ENCODE results near the gene PCDHA8. TPM values are rescaled to one million over a fixed set of nuclear protein-coding genes. Genes with fewer than 3 reads are reported as not detected.

Gene PCDHA8
- polyA plus RNA-seq, 1 donor from 2014 or later: 0.66 TPM

GRCh38 chr5:140862441-140863295 is 21.7 kb downstream of the PCDHA8 start:
- H3K9ac ChIP-seq (ENCODE audit: low read length): no peak overlapping the region
- H3K4me2 ChIP-seq (ENCODE audit: low read length): no peak overlapping the region
- H3K9me2 ChIP-seq (ENCODE audit: insufficient read depth, low read length): no peaks in the 10 kb centered on the region
- H3K4me3 ChIP-seq (ENCODE audit: low read length): no peak overlapping the region
- H4K20me1 ChIP-seq (ENCODE audit: insufficient read depth): no peaks in the 10 kb centered on the region
- TF ChIP-seq CTCF (IDR thresholded peaks at IDR 0.05; ENCODE audit: poor library complexity, severe bottlenecking) (no peak), POLR2AphosphoS5 (IDR thresholded peaks at IDR 0.05) (no peak), EP300 (conservative IDR thresholded peaks at IDR 0.05; ENCODE audit: poor library complexity, severe bottlenecking) (no peak), EZH2 (IDR thresholded peaks at IDR 0.05; ENCODE audit: borderline replicate concordance, insufficient read depth, low read length, poor library complexity, severe bottlenecking) (no peak), TAF1 (IDR thresholded peaks at IDR 0.05; ENCODE audit: low read depth) (no peak), RAD21 (conservative IDR thresholded peaks at IDR 0.05) (no peak), SMC3 (conservative IDR thresholded peaks at IDR 0.05; ENCODE audit: poor library complexity) (no peak)
- TF ChIP-seq, protein P1, sequence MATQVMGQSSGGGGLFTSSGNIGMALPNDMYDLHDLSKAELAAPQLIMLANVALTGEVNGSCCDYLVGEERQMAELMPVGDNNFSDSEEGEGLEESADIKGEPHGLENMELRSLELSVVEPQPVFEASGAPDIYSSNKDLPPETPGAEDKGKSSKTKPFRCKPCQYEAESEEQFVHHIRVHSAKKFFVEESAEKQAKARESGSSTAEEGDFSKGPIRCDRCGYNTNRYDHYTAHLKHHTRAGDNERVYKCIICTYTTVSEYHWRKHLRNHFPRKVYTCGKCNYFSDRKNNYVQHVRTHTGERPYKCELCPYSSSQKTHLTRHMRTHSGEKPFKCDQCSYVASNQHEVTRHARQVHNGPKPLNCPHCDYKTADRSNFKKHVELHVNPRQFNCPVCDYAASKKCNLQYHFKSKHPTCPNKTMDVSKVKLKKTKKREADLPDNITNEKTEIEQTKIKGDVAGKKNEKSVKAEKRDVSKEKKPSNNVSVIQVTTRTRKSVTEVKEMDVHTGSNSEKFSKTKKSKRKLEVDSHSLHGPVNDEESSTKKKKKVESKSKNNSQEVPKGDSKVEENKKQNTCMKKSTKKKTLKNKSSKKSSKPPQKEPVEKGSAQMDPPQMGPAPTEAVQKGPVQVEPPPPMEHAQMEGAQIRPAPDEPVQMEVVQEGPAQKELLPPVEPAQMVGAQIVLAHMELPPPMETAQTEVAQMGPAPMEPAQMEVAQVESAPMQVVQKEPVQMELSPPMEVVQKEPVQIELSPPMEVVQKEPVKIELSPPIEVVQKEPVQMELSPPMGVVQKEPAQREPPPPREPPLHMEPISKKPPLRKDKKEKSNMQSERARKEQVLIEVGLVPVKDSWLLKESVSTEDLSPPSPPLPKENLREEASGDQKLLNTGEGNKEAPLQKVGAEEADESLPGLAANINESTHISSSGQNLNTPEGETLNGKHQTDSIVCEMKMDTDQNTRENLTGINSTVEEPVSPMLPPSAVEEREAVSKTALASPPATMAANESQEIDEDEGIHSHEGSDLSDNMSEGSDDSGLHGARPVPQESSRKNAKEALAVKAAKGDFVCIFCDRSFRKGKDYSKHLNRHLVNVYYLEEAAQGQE (IDR thresholded peaks at IDR 0.05; ENCODE audit: borderline replicate concordance): no peak
- H3K9me3 ChIP-seq (ENCODE audit: low read length): peaks cover 45% of the 10 kb centered on the region
- H3K36me3 ChIP-seq (ENCODE audit: insufficient read depth, low read length): peaks cover 52% of the 10 kb centered on the region
- H3F3A ChIP-seq (ENCODE audit: insufficient read depth, low read length, poor library complexity, severe bottlenecking): peaks cover 3% of the 10 kb centered on the region
- H2AFZ ChIP-seq (ENCODE audit: low read depth, low read length): no peak overlapping the region
- H3K27me3 ChIP-seq (ENCODE audit: insufficient read depth, low read depth, low read length): no peaks in the 10 kb centered on the region
- peaks cover 40% of the 10 kb centered on the region for H3K79me2 ChIP-seq (replicated peaks; ENCODE audit: insufficient read depth, low read length)
- H3K27ac ChIP-seq (ENCODE audit: low read length): no peak overlapping the region

GRCh38 chr5:140868721-140869554 is 28.0 kb downstream of the PCDHA8 start, which contains the start of gene PCDHA11:
TSS of gene PCDHA11 (plus strand) at chr5:140868957. CDS start at chr5:140869104, 147 bp downstream.
- H3K27me3 ChIP-seq (ENCODE audit: insufficient read depth, low read depth, low read length): no peaks in the 10 kb centered on the region
- no peaks in the 10 kb centered on the region for H3K9me2 ChIP-seq (ENCODE audit: insufficient read depth, low read length)
- H3K79me2 ChIP-seq (replicated peaks; ENCODE audit: insufficient read depth, low read length): peaks cover 66% of the 10 kb centered on the region
- peaks cover 60% of the 10 kb centered on the region for H3K36me3 ChIP-seq (ENCODE audit: insufficient read depth, low read length)
- H3K27ac ChIP-seq (ENCODE audit: low read length): peak within 1 kb of the TSS; percentile 37
- H3K9ac ChIP-seq (ENCODE audit: low read length): peak within 1 kb of the TSS; percentile 47
- no peak within 1 kb of the TSS for H2AFZ ChIP-seq (ENCODE audit: low read depth, low read length)
- H4K20me1 ChIP-seq (ENCODE audit: insufficient read depth): no peaks in the 10 kb centered on the region
- H3F3A ChIP-seq (ENCODE audit: insufficient read depth, low read length, poor library complexity, severe bottlenecking): no peaks in the 10 kb centered on the region
- peaks cover 42% of the 10 kb centered on the region for H3K9me3 ChIP-seq (ENCODE audit: low read length)
- H3K4me3 ChIP-seq (ENCODE audit: low read length): peak within 1 kb of the TSS; percentile 67
- TF ChIP-seq EZH2 (IDR thresholded peaks at IDR 0.05; ENCODE audit: borderline replicate concordance, insufficient read depth, low read length, poor library complexity, severe bottlenecking): no peak
- TF ChIP-seq RAD21 (conservative IDR thresholded peaks at IDR 0.05): peak; percentile 64
- TF ChIP-seq SMC3 (conservative IDR thresholded peaks at IDR 0.05; ENCODE audit: poor library complexity): peak; percentile 49
- peak; percentile 43 for TF ChIP-seq CTCF (IDR thresholded peaks at IDR 0.05; ENCODE audit: poor library complexity, severe bottlenecking)
- TF ChIP-seq EP300 (conservative IDR thresholded peaks at IDR 0.05; ENCODE audit: poor library complexity, severe bottlenecking): no peak
- H3K4me2 ChIP-seq (ENCODE audit: low read length): no peak within 1 kb of the TSS
